ENCODE data around the gene MYCBPAP.

GRCh38 chr17:50514388-50514787 is 6.1 kb downstream of the MYCBPAP start:
- TF ChIP-seq, protein P1, sequence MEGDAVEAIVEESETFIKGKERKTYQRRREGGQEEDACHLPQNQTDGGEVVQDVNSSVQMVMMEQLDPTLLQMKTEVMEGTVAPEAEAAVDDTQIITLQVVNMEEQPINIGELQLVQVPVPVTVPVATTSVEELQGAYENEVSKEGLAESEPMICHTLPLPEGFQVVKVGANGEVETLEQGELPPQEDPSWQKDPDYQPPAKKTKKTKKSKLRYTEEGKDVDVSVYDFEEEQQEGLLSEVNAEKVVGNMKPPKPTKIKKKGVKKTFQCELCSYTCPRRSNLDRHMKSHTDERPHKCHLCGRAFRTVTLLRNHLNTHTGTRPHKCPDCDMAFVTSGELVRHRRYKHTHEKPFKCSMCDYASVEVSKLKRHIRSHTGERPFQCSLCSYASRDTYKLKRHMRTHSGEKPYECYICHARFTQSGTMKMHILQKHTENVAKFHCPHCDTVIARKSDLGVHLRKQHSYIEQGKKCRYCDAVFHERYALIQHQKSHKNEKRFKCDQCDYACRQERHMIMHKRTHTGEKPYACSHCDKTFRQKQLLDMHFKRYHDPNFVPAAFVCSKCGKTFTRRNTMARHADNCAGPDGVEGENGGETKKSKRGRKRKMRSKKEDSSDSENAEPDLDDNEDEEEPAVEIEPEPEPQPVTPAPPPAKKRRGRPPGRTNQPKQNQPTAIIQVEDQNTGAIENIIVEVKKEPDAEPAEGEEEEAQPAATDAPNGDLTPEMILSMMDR (IDR thresholded peaks at IDR 0.05; ENCODE audit: low read depth, low read length): no peak
- TF ChIP-seq EZH2phosphoT487 (IDR thresholded peaks at IDR 0.05; ENCODE audit: low read depth): no peak
